CD4-positive, alpha-beta memory T cell (primary cell): ENCODE measurements around the gene ADCY10. TPM values are rescaled to one million over a fixed set of nuclear protein-coding genes. Genes with fewer than 3 reads are reported as not detected.
"Not testable (repeated sequence)": the region's sequence is repeated elsewhere in the genome, so short reads cannot be mapped to it uniquely, and the experiment has no call there.

Source experiments
- CTCF ChIA-PET: fragments of 350-600 bp; sonication (Branson Sonifier 250); formaldehyde crosslinking; loops from one replicate; lab custom pipeline; 2021; ENCODE audit warnings: inconsistent platforms; ENCODE audit not compliant: partially characterized antibody; lab: Charles Lee
- POLR2A ChIA-PET: fragments of 350-600 bp; sonication (Branson Sonifier 250); formaldehyde crosslinking; loops from one replicate; lab custom pipeline; 2021; ENCODE audit not compliant: partially characterized antibody; lab: Charles Lee
- DNase-seq, 5 donors: peaks; one replicate each; pipeline versions ENCODE4 v3.0.0 to v3.0.0-alpha.2; 2020 to 2022; ENCODE audit warnings: mixed read lengths in 1 of 5
- H3K27ac ChIP-seq: one replicate; pipeline ENCODE4 v1.7.0; 2013; ENCODE audit warnings: low read depth, low read length
- H3K27me3 ChIP-seq: 2 replicates; pipeline ENCODE4 v1.7.0; 2013; ENCODE audit warnings: mild to moderate bottlenecking, low read length, moderate library complexity; ENCODE audit not compliant: insufficient read depth
- H3K36me3 ChIP-seq: 2 replicates; pipeline ENCODE4 v1.7.0; 2013; ENCODE audit warnings: mild to moderate bottlenecking, low read length, moderate library complexity; ENCODE audit not compliant: insufficient read depth
- H3K4me1 ChIP-seq: 2 replicates; pipeline ENCODE4 v1.7.0; 2013; ENCODE audit warnings: mild to moderate bottlenecking, low read length, moderate library complexity; ENCODE audit not compliant: insufficient read depth
- H3K4me3 ChIP-seq, 2 donors: one replicate each; pipeline ENCODE4 v1.7.0; 2013; ENCODE audit warnings: low read length in 2 of 2, mild to moderate bottlenecking in 1 of 2
- H3K9me3 ChIP-seq, 2 donors: one replicate each; pipeline ENCODE4 v1.7.0; 2013; ENCODE audit warnings: low read length in 2 of 2, control low read depth in 1 of 2; ENCODE audit not compliant: control insufficient read depth in 1 of 2
- H3K27ac Mint-ChIP-seq, 7 donors: one replicate each; pipeline ENCODE4 v1.8.0; 2020 to 2021; ENCODE audit warnings: mixed read lengths in 7 of 7, mild to moderate bottlenecking in 6 of 7, inconsistent platforms in 3 of 7, moderate library complexity in 3 of 7
- H3K27me3 Mint-ChIP-seq, 2 donors: one replicate each; pipeline ENCODE4 v1.8.0; 2020 to 2021; ENCODE audit warnings: mixed read lengths in 2 of 2
- H3K36me3 Mint-ChIP-seq, 2 donors: one replicate each; pipeline ENCODE4 v1.8.0; 2020 to 2021; ENCODE audit warnings: mixed read lengths in 2 of 2, inconsistent platforms in 1 of 2, mild to moderate bottlenecking in 1 of 2
- H3K4me1 Mint-ChIP-seq, 4 donors: one replicate each; pipeline ENCODE4 v1.8.0; 2020 to 2021; ENCODE audit warnings: mixed read lengths in 4 of 4, mild to moderate bottlenecking in 1 of 4
- H3K4me3 Mint-ChIP-seq, 8 donors: one replicate each; pipeline ENCODE4 v1.8.0; 2020 to 2021; ENCODE audit warnings: mixed read lengths in 8 of 8, mild to moderate bottlenecking in 7 of 8, moderate library complexity in 6 of 8, inconsistent platforms in 3 of 8
- H3K9me3 Mint-ChIP-seq, 8 donors: one replicate each; pipeline ENCODE4 v1.8.0; 2020 to 2021; ENCODE audit warnings: mixed read lengths in 8 of 8, mild to moderate bottlenecking in 5 of 8, inconsistent platforms in 3 of 8, moderate library complexity in 1 of 8
- intact Hi-C: fragments of 100-400 bp; cut with micrococcal nuclease; formaldehyde crosslinking; loops from one replicate; pipeline ENCODE4 v1.15.1; 2023
- polyA plus RNA-seq, 2 donors: library from polyadenylated mRNA; unstranded; fragments of 300-500 nt; fragmentation: Illumina TruSeq; gene quantifications; one replicate each; pipeline ENCODE4 v1.2.3, GENCODE V29; 2021
- total RNA-seq, 2 experiments: library from RNA; stranded (reverse); gene quantifications; one replicate each; pipeline ENCODE4 v1.2.3, GENCODE V29; 2021

The ADCY10 gene
- total and polyA plus RNA-seq, 4 experiments from 2014 or later, result 0.61 to 0.96 TPM; not detected in 2

DNA sequence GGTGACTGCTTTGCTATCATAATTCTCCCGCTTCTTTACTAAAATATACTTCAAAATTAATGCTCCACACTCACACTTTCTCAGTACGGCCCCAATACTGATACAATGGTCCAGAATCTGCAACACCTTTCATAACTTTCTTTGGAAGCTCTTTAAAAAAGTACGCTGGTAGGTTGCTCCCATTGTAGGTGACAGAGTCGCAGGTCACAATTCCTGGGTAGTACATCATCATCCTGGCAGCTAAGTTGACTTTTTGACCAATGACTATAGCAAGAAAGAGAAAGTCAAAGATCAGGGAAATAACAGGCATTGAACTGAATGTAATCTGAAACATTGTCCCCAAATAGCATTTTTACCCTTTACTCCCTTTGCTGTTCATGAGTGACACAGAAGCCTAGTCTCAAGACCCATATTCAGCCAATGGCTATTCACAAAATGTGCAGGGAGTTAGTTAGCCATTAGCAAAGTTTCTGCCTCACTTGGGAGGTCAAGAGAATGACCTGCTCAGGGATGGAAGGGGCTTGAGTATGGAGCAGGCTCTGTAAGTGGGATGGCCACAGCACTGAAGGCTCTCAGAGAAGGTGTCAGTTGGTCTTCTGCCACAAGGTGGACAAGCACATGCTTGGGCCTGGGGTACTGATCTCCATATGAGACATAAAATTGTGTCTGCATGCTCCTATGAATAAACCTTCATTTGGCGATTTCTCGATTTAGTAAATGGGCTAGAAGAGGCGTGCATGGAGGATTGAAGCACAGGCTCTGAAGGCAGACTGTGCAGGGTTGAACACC is 35.4 kb downstream of the ADCY10 start:
- Histone ChIP-seq H3K27ac (no peak overlapping the region), H3K4me1 (no peaks in the 10 kb centered on the region), H3K36me3 (no peaks in the 10 kb centered on the region), H3K4me3 (no peak overlapping the region), H3K9me3 (no peaks in the 10 kb centered on the region), H3K27me3 (no peaks in the 10 kb centered on the region)
- no peaks in the 10 kb centered on the region for H3K9me3 Mint-ChIP-seq
- no peak overlapping the region for H3K27ac Mint-ChIP-seq
- no peak overlapping the region for H3K4me3 Mint-ChIP-seq
- ChIA-PET POLR2A (no interaction called here), CTCF (no interaction called here)
- H3K27me3 Mint-ChIP-seq, result peaks cover 0 to 2% of the 10 kb centered on the region in 2 donors
- DNase-seq, result no peak
- no peaks in the 10 kb centered on the region for H3K4me1 Mint-ChIP-seq
- intact Hi-C loops, result no loop called here
- no peaks in the 10 kb centered on the region for H3K36me3 Mint-ChIP-seq

DNA sequence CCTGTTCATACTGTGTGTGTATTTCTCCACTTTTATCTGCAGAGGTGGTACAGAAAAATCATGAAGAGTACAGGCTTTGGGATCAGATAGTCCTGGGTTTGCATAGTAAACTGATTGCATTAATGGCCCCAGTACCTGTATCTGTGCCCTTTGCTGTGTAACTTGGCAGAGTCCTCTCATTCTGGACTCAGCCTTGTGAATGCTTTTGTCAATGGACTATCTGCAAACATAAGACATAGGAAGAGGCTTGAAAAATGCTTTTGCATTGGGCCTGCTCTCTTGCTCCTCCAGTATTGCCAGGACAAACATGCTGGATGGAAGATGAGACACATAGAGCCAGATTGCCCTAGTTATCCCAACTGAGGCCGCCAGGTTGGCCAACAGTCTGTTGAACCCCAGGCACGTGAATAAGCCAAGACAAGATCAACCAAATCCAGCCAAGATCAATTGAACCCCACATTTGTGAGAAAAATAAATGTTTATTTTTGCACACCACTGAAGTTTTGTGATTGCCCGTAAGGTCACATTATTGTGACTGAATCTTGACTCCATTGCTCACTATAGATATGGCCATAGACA is 37.2 kb downstream of the ADCY10 start:
- peaks cover 0 to 2% of the 10 kb centered on the region in 2 donors for H3K27me3 Mint-ChIP-seq
- no peak for DNase-seq
- no peaks in the 10 kb centered on the region for H3K36me3 ChIP-seq
- no peak overlapping the region for H3K27ac ChIP-seq
- no peaks in the 10 kb centered on the region for H3K9me3 Mint-ChIP-seq
- no peak overlapping the region for H3K4me3 Mint-ChIP-seq
- ChIA-PET CTCF (no interaction called here), POLR2A (no interaction called here)
- no peak overlapping the region for H3K4me3 ChIP-seq
- no peaks in the 10 kb centered on the region for H3K4me1 ChIP-seq
- no peak overlapping the region for H3K27ac Mint-ChIP-seq
- H3K36me3 Mint-ChIP-seq, result no peaks in the 10 kb centered on the region
- intact Hi-C loops, result no loop called here
- H3K4me1 Mint-ChIP-seq, result no peaks in the 10 kb centered on the region
- no peaks in the 10 kb centered on the region for H3K27me3 ChIP-seq
- no peaks in the 10 kb centered on the region for H3K9me3 ChIP-seq

DNA sequence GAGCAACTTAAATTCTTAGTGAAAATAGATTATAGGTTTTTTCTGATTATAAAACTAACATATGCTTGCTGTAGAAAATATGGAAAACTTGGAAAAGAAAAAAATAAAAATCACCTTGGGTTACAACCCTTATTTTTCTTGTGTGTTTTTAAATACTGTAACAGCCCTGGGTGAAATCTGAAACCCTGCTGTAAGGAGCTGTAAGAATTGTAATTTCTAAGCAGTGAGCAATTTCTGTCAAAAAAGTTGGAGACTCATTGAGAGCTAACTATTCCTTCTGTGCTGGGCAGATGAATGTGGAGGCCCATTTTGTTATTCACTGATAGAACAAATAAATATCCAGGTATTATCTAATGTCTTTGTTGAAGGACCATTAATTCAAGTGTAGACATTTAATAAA is 42.6 kb downstream of the ADCY10 start:
- H3K27ac ChIP-seq, result no peak overlapping the region
- H3K27me3 Mint-ChIP-seq, result no peaks in the 10 kb centered on the region
- no peaks in the 10 kb centered on the region for H3K9me3 Mint-ChIP-seq
- CTCF ChIA-PET, result no interaction called here
- H3K36me3 Mint-ChIP-seq, result no peaks in the 10 kb centered on the region
- no peaks in the 10 kb centered on the region for H3K9me3 ChIP-seq
- H3K4me3 ChIP-seq, result no peak overlapping the region
- no peaks in the 10 kb centered on the region for H3K4me1 ChIP-seq
- POLR2A ChIA-PET, result no interaction called here
- no peaks in the 10 kb centered on the region for H3K27me3 ChIP-seq
- H3K27ac Mint-ChIP-seq, result no peak overlapping the region
- H3K4me3 Mint-ChIP-seq, result no peak overlapping the region
- H3K36me3 ChIP-seq, result no peaks in the 10 kb centered on the region
- intact Hi-C loops, result no loop called here
- no peaks in the 10 kb centered on the region for H3K4me1 Mint-ChIP-seq
- no peak for DNase-seq

DNA sequence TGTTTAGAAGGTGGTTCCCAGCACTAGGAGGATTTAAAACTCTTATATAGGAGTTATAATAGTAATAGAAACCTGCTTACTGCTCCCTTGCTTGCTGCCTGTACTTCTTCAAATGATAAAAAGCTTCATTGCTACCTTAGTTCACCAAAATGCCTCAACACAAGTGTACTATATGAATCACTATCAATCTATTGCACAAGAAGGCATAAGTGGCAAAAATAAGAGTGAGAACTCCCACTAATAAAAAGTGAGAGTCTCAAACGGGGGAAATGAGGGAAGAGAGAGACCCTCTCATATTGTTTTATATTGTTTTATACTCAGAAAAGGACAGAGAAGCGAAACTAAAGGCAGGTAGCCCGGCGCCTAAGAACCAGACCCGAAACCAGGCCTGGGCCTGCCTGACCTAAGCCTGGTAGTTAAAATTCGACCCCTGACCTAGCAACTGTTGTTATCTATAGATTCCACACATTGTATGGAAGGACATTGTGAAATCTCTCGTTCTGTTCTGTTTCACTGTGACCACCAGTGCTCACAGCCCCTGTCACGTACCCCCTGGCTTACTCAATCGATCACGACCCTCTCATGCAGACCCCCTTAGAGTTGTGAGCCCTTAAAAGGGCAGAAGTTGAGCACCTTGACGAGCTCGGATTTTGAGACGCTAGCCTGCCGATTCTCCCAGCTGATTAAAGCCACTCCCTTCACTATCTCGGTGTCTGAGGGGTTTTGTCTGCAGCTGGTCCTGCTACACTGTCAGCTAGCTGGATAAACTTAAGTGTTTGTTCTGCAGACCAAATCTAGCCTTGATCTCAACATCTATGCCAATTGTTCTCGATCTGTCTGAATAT is 44.6 kb downstream of the ADCY10 start:
- H3K9me3 Mint-ChIP-seq, H3K4me3 Mint-ChIP-seq, H3K27ac Mint-ChIP-seq, intact Hi-C loops, H3K9me3 ChIP-seq, H3K27me3 ChIP-seq, H3K4me3 ChIP-seq, H3K36me3 Mint-ChIP-seq, H3K4me1 Mint-ChIP-seq, H3K27ac ChIP-seq, H3K27me3 Mint-ChIP-seq, CTCF ChIA-PET, H3K36me3 ChIP-seq, H3K4me1 ChIP-seq, DNase-seq: not testable (repeated sequence)
- POLR2A ChIA-PET, result interaction anchor here (1.1 kb wide), 1 partner anchor 220 kb away, joined by 4 read pairs; no protein-coding TSS in a partner anchor

DNA sequence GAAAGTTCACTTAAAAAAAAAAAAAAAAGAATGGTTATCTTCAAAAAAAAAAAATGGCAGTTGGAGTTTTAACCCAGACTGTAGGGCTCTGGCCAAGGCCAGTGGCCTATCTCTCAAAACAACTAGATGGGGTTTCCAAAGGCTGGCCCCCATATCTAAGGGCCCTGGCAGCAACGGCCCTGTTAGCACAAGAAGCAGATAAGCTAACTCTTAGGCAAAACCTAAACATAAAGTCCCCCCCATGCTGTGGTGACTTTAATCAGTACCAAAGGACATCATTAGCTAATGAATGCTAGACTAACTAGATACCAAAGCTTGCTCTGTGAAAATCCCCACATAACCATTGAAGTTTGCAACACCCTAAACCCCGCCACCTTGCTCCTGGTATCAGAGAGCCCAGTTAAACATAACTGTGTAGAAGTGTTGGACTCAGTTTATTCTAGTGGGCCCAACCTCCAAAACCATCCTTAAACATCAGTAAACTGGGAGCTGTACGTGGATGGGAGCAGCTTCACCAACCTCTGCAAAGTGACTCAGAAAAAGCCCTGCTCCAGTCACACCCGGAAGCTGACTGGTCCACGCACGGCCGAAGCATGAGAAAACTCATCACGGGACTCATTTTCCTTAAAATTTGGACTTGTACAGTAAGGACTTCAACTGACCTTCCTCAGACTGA is 47.1 kb downstream of the ADCY10 start:
- H3K27ac ChIP-seq, CTCF ChIA-PET, H3K4me3 ChIP-seq, H3K27ac Mint-ChIP-seq, H3K4me3 Mint-ChIP-seq, POLR2A ChIA-PET, H3K9me3 Mint-ChIP-seq, H3K4me1 ChIP-seq, intact Hi-C loops, H3K4me1 Mint-ChIP-seq, H3K27me3 Mint-ChIP-seq, H3K9me3 ChIP-seq, H3K36me3 Mint-ChIP-seq, H3K36me3 ChIP-seq, H3K27me3 ChIP-seq, DNase-seq: not testable (repeated sequence)

DNA sequence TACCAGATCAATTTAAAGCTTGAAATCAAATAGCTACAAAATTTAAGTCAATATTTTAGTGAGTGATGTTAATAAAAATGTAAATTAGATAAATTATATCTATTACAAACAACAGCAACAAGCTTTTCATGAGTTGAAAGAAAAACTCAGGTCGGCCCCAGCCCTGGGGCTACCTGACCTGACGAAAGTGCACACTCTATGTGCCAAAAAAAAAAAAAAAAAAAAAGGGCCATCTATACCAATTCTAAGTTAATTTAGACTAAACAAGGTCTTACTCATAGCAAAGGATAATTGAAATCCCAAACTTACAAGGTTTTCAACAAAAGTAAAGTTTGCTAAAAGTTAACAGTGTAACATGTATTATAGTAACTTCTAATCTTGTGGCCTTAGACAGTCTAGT is 47.6 kb downstream of the ADCY10 start:
- DNase-seq, H3K27me3 ChIP-seq, H3K4me3 ChIP-seq, H3K27ac ChIP-seq, H3K9me3 ChIP-seq, intact Hi-C loops, H3K27ac Mint-ChIP-seq, H3K27me3 Mint-ChIP-seq, H3K36me3 Mint-ChIP-seq, H3K4me3 Mint-ChIP-seq, H3K4me1 ChIP-seq, H3K4me1 Mint-ChIP-seq, H3K36me3 ChIP-seq, H3K9me3 Mint-ChIP-seq, POLR2A ChIA-PET: not testable (repeated sequence)
- CTCF ChIA-PET, result interaction anchor here (0.6 kb wide), 1 partner anchor 141 kb away, joined by 3 read pairs; no protein-coding TSS in a partner anchor

DNA sequence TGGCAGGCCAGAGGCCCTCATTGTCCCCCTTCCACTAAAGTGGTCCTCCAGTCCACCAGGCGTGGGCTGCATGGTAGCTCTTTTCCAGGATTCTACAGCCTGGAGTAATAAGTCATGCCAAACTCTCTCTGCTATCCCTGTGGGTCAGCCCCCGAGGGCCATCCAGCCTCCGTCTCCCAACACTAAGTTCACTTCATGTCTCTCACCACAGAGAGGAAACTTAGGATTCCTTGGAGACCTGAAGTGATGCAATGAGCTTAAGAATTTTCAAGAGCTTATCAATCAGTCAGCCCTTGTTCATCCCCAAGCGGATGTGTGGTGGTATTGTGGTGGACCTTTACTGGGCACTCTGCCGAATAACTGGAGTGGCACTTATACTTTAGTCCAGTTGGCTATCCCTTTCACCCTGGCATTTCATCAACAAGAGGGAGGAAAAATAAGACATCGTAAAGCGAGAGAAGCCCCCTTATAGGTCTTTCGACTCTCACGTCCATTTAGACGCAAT is 48.1 kb downstream of the ADCY10 start:
- H3K4me3 Mint-ChIP-seq, POLR2A ChIA-PET, intact Hi-C loops, H3K27ac Mint-ChIP-seq, H3K4me1 Mint-ChIP-seq, DNase-seq, H3K4me1 ChIP-seq, H3K27ac ChIP-seq, H3K9me3 Mint-ChIP-seq, H3K9me3 ChIP-seq, H3K27me3 ChIP-seq, H3K4me3 ChIP-seq, H3K36me3 Mint-ChIP-seq, H3K27me3 Mint-ChIP-seq, H3K36me3 ChIP-seq: not testable (repeated sequence)
- CTCF ChIA-PET, result interaction anchor here (0.6 kb wide), 1 partner anchor 142 kb away, joined by 3 read pairs; no protein-coding TSS in a partner anchor
